ENCODE data around the gene FBXO28.

Gene FBXO28

DNA sequence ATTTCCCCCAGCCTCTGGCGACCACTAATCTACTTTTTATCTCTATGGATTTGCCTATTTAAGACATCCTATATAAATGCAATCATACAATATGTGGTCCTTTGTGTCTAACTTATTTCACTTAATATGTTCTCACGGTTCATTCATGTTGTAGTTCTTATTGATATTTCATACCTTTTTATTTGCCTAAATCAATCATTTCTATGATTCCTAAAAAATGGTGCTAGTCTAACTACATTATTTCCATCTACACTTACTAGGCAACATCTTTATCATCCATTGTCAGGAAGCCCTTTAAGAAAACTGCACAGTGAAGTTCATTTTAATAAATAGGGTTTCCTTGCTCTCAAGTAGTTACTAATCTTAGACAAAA lies 380 bp upstream of the FBXO28 start:
- TF ChIP-seq, protein P1, sequence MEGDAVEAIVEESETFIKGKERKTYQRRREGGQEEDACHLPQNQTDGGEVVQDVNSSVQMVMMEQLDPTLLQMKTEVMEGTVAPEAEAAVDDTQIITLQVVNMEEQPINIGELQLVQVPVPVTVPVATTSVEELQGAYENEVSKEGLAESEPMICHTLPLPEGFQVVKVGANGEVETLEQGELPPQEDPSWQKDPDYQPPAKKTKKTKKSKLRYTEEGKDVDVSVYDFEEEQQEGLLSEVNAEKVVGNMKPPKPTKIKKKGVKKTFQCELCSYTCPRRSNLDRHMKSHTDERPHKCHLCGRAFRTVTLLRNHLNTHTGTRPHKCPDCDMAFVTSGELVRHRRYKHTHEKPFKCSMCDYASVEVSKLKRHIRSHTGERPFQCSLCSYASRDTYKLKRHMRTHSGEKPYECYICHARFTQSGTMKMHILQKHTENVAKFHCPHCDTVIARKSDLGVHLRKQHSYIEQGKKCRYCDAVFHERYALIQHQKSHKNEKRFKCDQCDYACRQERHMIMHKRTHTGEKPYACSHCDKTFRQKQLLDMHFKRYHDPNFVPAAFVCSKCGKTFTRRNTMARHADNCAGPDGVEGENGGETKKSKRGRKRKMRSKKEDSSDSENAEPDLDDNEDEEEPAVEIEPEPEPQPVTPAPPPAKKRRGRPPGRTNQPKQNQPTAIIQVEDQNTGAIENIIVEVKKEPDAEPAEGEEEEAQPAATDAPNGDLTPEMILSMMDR (IDR thresholded peaks at IDR 0.05; ENCODE audit: low read depth, low read length), result no peak
- peaks cover 13% of the 10 kb centered on the region for H3K27me3 ChIP-seq
- no peaks in the 10 kb centered on the region; the same call in 1 of the 2 replicates for H3K9me3 ChIP-seq
- H3K4me1 ChIP-seq, result no peaks in the 10 kb centered on the region; the same call in 1 of the 2 replicates
- H3K36me3 ChIP-seq, result peaks cover 8% of the 10 kb centered on the region; the same call in 1 of the 2 replicates
- H3K4me3 ChIP-seq (ENCODE audit: low read depth, low read length), result peak overlapping the region; percentile 96
- DNase-seq, result no peak

DNA sequence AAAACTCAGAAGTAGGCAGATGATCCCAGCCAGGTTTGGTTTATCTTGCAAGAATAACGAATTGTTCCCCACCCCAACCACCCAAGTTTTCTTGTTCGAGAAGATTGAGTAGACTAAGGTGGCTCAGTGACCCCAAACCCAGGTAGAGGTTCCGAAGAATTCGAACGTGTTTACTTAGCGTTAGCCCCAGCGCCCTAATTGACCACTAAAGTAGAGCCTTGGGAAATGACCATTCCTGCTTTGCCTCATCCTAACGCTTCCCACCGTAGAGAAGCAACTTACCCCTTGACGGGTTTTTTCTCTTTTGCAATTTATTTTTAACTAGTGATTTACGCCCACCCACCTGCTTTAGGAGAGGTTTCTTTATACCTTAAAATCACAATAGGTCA lies 870 bp downstream of the FBXO28 start:
- H3K9me3 ChIP-seq, result no peaks in the 10 kb centered on the region; the same call in 1 of the 2 replicates
- TF ChIP-seq, protein P1 (IDR thresholded peaks at IDR 0.05; ENCODE audit: low read depth, low read length), result no peak
- DNase-seq, result no peak
- no peaks in the 10 kb centered on the region; the same call in 1 of the 2 replicates for H3K4me1 ChIP-seq
- peak overlapping the region; percentile 96 for H3K4me3 ChIP-seq (ENCODE audit: low read depth, low read length)
- H3K36me3 ChIP-seq, result peaks cover 12% of the 10 kb centered on the region
- H3K27me3 ChIP-seq, result peaks cover 1% of the 10 kb centered on the region

DNA sequence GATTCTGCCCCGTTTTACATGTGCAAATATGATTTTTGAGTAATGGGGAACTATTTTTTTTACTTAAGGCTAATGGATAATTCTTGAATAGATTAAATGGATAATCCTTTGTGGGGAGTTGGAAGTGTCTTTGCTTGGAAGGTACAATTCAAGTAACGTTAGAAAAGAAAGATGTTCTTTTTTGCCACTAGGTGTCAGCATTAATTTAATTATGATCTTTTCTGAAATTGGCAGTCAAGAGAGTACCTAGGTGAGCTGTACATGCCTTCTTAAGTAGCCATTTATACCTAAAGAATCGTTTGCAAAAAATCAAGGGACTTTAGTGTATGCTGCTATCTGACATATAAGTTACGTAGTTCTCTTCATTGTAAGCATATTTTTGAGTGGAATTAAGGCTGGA lies 2.2 kb downstream of the FBXO28 start:
- Histone ChIP-seq H3K4me1 (no peaks in the 10 kb centered on the region; the same call in 1 of the 2 replicates), H3K36me3 (peaks cover 16% of the 10 kb centered on the region), H3K9me3 (no peaks in the 10 kb centered on the region), H3K4me3 (ENCODE audit: low read depth, low read length) (no peak overlapping the region), H3K27me3 (no peaks in the 10 kb centered on the region)
- TF ChIP-seq, protein P1 (IDR thresholded peaks at IDR 0.05; ENCODE audit: low read depth, low read length), result peak; percentile 25
- DNase-seq, result no peak

DNA sequence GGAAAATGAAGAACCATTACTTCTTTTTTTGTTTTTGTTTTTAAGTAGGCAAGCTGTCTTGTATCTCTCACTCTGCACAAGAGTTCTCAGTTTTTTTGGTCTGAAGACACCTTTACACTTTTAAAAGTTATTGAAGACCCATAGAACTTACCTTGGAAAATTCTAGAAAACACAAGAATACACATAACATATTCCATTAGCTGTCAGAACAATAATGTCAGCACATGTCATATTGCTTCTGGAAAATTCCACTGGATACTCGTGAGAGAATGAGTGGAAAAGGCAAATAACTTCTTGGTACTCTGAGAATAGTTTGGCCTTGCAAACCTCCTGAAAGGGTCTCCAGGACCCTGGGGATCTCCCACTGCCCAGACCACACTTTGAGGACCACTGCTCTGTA lies 4.8 kb downstream of the FBXO28 start:
- Histone ChIP-seq H3K27me3 (no peaks in the 10 kb centered on the region), H3K36me3 (peaks cover 16% of the 10 kb centered on the region), H3K9me3 (no peaks in the 10 kb centered on the region), H3K4me1 (no peaks in the 10 kb centered on the region; the same call in 1 of the 2 replicates), H3K4me3 (ENCODE audit: low read depth, low read length) (no peak overlapping the region)
- no peak for DNase-seq
- TF ChIP-seq, protein P1 (IDR thresholded peaks at IDR 0.05; ENCODE audit: low read depth, low read length), result no peak

DNA sequence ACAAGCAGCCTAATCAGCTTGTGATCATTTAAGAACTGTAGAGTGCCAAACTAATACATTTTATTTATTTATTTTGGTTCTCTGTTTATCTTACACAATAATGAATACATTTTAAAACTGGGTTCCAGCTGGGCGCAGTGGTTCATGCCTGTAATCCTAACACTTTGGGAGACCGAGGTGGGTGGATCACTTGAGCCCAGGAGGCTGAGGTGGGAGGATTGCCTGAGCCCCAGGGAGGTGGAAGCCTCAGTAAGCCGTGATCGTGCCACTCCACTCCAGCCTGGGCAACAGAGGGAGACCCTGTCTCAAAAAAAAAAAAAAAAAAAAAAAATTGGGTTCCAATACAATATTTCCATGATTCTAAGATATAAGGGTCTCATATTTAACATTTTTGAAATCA lies 9.2 kb downstream of the FBXO28 start:
- peaks cover 15% of the 10 kb centered on the region for H3K36me3 ChIP-seq
- H3K27me3 ChIP-seq, result no peaks in the 10 kb centered on the region
- no peak for DNase-seq
- TF ChIP-seq, protein P1 (IDR thresholded peaks at IDR 0.05; ENCODE audit: low read depth, low read length), result no peak
- H3K9me3 ChIP-seq, result no peaks in the 10 kb centered on the region
- no peaks in the 10 kb centered on the region for H3K4me1 ChIP-seq
- H3K4me3 ChIP-seq (ENCODE audit: low read depth, low read length), result no peak overlapping the region

DNA sequence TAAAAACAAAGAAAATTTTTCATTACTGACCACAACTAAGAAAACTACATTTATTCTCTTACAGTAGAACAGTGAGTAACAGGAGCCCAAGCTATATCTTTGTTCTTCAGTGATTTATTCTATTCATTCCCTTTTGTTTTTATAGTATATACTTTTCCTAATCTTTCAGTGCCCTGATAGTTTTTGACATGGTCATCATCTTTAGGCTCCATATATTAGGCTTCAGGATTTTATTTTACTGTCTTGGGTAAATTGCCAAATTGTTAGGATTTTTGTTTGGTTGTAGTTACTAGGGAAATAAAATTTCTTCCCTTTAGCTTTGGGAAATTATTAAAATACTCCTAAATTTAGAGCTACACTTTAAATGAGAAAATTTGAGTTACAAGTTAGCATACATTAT lies 10.3 kb downstream of the FBXO28 start:
- Histone ChIP-seq H3K27me3 (no peaks in the 10 kb centered on the region), H3K36me3 (peaks cover 12% of the 10 kb centered on the region), H3K4me3 (ENCODE audit: low read depth, low read length) (no peak overlapping the region), H3K9me3 (no peaks in the 10 kb centered on the region), H3K4me1 (no peaks in the 10 kb centered on the region)
- DNase-seq, result no peak
- TF ChIP-seq, protein P1 (IDR thresholded peaks at IDR 0.05; ENCODE audit: low read depth, low read length), result no peak
